Activated gamma-delta T cell treated with Interleukin-2 at 50 U/mL for 16 hours (primary cell): ENCODE results near the gene RNGTT.

ENCODE experiments used
- DNase-seq: peaks from one replicate; pipeline ENCODE4 v3.0.0-alpha.2; 2020

Gene RNGTT

DNA sequence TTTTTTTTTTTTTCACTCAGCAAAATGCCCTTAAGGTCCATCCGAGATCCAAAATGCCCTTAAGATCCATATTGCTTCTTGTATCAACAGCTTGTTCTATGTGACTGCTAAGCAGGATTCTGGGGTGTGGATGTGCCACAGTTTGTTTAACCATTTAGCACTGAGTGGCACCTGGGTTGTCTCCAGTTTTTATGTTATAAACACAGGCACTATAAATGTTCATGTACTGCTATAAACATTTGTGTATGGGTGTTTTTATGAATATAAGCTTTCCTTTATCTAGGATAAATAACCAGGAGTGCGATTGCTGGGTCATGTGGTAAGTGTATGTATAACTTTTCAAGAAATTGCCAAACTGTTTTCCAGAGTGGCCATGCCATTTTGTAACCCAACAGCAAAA lies 386.0 kb downstream of the RNGTT start:
- no peak for DNase-seq

DNA sequence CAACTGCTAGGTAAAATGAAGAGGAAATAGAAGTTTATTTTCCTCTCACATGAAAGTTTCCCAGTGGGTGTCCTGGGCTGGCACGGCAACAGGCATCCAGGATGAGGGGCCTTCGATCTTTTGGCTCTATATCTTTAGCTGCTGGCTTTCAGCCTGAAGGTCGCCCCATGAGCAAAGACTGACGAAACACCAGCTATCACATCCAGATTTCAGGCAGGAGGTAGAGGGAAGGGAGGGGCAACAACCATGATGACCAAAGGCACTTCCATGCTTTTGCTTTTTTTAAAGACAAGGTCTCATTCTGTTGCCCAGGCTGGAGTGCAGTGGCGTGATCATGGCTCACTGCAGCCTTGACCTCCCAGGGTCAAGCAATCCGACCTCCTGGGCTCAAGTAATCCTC lies 387.9 kb downstream of the RNGTT start:
- DNase-seq: no peak

DNA sequence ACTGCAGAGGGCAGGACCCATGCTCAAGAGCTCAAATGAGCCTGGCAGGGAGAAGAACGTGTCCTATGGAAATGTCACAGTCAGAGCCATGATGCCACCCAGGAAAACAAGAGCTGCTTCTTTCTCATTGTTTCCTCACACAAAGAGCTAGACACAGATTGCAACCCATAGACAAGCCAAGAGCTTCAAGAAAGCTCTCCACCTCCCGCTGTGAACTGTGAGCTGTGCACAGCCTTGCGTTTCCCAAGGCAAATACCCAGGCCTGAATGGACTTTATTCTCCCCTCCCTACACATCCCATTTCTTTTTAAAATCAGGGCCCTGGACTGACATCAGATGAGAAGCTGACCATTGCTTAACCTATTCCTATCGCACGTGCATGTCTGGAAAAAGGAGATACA lies 388.8 kb downstream of the RNGTT start:
- DNase-seq: no peak

DNA sequence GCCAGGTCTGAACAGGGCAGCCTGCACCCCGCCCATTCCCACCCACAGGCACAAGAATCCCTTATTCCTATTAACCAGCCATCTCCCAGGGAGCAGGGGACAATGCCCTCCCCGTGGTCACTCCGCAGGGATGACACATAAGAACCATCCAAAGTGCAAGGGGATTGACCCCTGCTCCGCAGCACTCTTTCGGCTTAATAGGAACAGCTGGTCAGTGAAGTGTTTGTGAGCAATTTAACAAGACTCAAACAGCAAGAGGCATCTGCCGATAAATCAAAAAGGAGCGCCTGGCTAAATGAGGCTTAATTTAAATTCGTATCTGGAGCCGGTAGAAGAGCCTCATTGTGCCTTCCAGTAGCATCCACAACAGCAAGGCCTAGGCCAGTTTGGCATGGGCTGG lies 389.4 kb downstream of the RNGTT start:
- no peak for DNase-seq

DNA sequence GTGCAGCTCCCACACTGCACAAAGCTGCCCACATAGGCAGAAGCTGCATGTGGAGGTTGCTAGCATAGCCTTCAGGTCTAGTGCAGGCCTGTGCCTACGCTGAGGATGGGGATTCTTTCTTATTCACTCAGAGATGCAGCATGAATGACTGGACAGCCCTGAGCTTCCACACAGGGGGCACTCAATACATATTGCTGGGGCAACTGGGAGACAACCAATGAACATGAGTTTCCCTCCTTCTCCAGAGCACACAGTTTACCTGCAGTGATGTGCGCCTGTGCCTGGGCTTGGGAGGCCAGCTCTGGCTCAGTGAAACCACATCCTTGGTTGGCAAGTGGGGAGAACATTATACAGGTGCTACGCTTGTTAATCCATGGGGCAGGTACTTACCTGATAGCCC lies 389.9 kb downstream of the RNGTT start:
- DNase-seq: no peak

- no peak for DNase-seq
Observed at GRCh38 chr6:88572449-88573139, 390.8 kb downstream of the RNGTT start.

GRCh38 chr6:88569959-88570358 lies 393.5 kb downstream of the RNGTT start:
- no peak for DNase-seq

- no peak for DNase-seq
Observed at GRCh38 chr6:88567696-88568095, 395.7 kb downstream of the RNGTT start.

DNA sequence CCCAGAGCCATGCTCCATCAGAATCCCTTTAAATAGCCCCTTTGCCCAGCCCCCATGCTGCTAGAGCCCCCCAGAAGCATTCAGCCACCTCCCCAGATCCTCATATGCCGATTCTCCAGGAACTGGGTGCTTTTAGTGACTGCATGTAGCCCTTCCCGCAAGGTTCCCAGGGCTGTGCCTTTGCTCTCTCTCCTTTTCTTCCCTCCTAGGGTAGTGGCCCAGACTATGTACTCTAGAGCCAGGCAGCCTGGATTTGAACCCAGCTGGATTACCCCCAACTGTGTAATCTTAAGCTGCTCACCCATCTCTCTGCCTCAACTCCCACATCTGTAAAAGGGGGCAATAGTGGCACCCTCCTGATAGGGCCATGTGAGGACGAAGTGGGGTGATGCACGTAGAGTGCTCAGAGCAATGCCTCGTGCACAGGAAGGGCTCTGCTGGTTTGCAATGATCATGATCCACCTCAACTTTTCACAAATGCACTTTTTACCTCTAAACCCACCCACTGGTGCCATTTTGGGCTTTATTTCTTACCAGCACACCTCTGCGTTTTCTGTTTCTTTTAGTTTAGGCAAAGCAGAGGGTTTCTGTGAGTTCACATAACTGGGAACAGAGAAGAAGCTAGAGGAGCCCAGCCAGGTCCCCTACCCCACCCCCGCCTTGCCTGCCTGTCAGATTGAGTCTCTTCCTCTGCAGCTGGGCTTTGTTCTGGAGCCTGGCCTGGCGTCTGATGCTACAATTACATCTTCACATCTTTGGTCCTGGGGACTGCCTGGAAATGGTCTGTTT lies 396.5 kb downstream of the RNGTT start:
- no peak for DNase-seq

- no peak for DNase-seq
Observed at GRCh38 chr6:88565836-88566235, 397.6 kb downstream of the RNGTT start.

DNA sequence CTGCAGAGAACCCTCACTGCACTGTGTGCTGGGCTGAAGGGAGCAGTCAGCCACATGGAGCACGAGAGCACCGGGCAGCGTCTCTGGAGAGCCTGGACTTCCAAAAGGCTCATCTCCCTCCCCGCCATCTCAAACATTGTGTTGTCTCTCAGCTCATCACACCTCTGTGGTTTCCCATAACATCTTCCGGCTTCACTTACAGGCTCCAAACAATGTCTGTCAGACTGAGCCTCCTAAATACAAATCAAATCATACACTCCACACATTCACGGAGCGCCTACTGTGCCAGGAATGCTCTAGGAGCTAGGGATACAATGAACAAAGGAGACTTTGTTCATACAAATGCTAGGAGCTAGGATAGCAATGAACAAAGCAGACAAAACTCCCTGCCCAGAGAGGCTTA lies 398.0 kb downstream of the RNGTT start:
- no peak for DNase-seq

DNA sequence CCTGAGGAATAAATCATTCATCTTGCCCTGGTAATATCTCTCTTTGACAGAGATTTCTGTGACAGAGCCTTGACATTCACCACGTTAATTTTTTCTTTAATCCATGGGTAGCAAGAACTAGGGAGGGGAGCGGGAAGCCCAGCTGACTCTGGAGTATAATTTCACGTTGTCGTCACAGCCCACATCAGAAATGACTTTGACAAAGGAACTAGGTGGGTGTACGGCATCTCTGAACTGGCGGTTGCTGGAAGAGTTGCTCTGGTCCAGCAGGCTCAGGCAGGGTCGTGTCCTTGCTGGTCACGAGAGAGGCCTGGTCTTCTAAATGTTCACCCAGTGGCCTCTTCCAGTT lies 400.2 kb downstream of the RNGTT start:
- no peak for DNase-seq

GRCh38 chr6:88562353-88563276 lies 400.8 kb downstream of the RNGTT start:
- no peak for DNase-seq

GRCh38 chr6:88561954-88562315 lies 401.5 kb downstream of the RNGTT start:
- no peak for DNase-seq

GRCh38 chr6:88561034-88561953 lies 402.1 kb downstream of the RNGTT start:
- DNase-seq: no peak
